Activated naive CD8-positive, alpha-beta T cell treated with anti-CD3 and anti-CD28 coated beads, Interleukin-2, amount 50 U/mL, for 24 hours (primary cell): ENCODE measurements around the gene OBSL1.

Experiments used
- ATAC-seq: fragments of 150-1000 bp; cut with Tn5 transposase; one replicate; pipeline ENCODE4 v1.10.0; 2021
- DNase-seq: peaks from one replicate; pipeline ENCODE4 v3.0.0; 2021
- H3K27ac Mint-ChIP-seq: one replicate; pipeline ENCODE4 v1.8.0; 2021; ENCODE audit warnings: mild to moderate bottlenecking, mixed read lengths
- H3K27me3 Mint-ChIP-seq: one replicate; pipeline ENCODE4 v1.8.0; 2021; ENCODE audit warnings: mixed read lengths
- H3K36me3 Mint-ChIP-seq: one replicate; pipeline ENCODE4 v1.8.0; 2021; ENCODE audit warnings: low read depth, mixed read lengths
- H3K4me1 Mint-ChIP-seq: one replicate; pipeline ENCODE4 v1.8.0; 2021; ENCODE audit warnings: mixed read lengths
- H3K4me3 Mint-ChIP-seq: one replicate; pipeline ENCODE4 v1.8.0; 2021; ENCODE audit warnings: mild to moderate bottlenecking, moderate library complexity, mixed read lengths
- H3K9me3 Mint-ChIP-seq: one replicate; pipeline ENCODE4 v1.8.0; 2021; ENCODE audit warnings: mixed read lengths

Gene OBSL1

DNA sequence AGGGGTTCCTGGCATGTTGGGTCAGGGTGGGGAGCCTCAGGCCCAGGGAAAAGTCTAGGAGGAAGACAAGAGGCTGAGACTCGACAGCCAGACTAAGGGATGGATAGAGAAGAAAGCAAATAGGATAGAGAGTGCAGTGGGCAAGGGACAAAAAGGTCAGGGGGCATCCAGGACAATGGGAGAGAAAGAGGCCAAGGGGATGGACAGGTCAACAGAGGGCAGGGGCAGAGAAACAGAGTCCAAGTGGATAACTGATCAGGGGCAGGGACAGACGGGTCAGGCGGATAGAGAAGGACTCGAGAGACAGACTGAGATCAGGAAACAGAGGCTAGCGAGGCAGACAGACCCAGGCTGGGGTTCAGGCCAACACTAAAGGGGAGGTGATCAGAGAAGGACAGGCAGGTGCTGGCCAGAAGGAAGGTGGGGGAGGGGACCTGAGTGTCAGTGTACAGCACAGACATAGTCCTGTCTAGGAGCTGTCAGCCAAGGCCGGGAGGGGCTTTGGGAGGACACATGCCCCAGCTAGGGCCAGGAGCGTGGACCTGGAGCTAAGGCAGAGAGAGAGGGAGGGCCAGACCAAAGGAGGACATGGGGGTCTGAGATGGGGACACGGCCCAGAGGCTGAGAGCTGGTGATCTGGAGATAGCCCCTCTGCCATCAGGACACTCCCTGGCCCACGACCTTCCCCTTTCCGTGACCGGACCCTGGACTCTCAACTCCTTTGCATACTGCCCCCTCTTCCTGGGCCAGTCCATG, 44.8 kb downstream of the OBSL1 start:
- H3K4me1 Mint-ChIP-seq: peaks cover 10% of the 10 kb centered on the region
- DNase-seq: no peak

GRCh38 chr2:219525533-219526232, 45.7 kb downstream of the OBSL1 start:
- Mint-ChIP-seq H3K27me3 (peaks cover 86% of the 10 kb centered on the region), H3K36me3 (no peaks in the 10 kb centered on the region), H3K4me3 (no peak overlapping the region), H3K4me1 (peaks cover 10% of the 10 kb centered on the region), H3K27ac (no peak overlapping the region), H3K9me3 (no peaks in the 10 kb centered on the region)
- DNase-seq: no peak
- ATAC-seq: no peak

More for the DNA sequence above, 44.8 kb downstream of the OBSL1 start:
- Mint-ChIP-seq H3K9me3 (no peaks in the 10 kb centered on the region), H3K4me3 (no peak overlapping the region), H3K27ac (no peak overlapping the region), H3K27me3 (peaks cover 83% of the 10 kb centered on the region), H3K36me3 (no peaks in the 10 kb centered on the region)
- ATAC-seq: no peak

DNA sequence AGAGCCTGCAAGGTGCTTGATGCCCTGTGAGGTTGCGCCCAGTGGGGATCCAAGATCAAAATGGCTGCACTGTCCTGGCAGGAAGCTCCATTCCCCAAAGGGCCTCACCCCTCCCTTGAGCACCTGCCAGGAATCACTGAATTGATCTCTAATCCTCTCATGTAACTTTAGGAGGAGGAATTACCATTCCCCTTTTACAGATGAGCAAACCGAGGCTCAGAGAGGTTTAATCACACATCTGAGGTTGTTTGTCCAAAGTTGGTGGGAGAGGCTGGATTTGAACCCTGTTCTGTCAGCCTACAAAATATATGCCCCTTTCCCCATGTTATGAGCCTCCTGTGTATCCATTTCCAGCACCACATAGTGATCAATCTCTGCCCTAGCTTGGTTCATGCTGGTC, 46.5 kb downstream of the OBSL1 start:
- Mint-ChIP-seq H3K4me1 (peaks cover 10% of the 10 kb centered on the region), H3K9me3 (no peaks in the 10 kb centered on the region), H3K27ac (no peak overlapping the region), H3K4me3 (no peak overlapping the region), H3K36me3 (no peaks in the 10 kb centered on the region), H3K27me3 (peaks cover 85% of the 10 kb centered on the region)
- no peak for DNase-seq
- no peak for ATAC-seq

DNA sequence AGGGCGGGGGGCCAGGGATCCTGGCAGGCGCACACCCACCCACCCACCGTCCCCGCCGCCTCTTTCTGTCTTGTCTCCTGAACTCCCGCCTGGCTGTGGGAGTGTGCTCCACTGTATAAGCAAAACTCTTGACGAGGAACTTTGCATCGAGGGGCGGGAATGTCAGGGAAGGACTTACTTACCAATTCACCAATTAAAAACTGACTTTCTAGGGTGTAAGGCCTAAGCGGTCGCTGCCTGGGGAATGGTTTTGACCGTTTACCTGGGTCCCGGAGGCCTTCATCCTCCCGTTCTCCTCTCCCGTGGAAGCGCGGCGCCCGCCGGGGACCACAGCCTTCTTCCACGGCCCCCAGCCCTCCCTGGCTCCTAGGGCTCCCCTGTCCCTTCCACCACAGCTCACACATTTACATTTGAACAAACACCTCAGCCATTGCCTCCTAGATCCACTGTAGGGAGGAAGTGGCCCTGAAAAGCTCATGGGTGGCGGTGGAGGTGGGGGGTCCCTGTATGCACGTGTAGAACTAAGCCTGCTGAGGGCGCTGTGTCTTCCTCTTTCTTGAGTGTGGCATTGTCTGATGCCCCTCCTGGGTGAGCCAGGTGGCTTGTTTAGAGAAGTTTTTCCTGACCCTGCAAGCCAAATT, 48.2 kb downstream of the OBSL1 start:
- ATAC-seq: no peak
- no peak for DNase-seq
- peaks cover 77% of the 10 kb centered on the region for H3K27me3 Mint-ChIP-seq
- H3K4me1 Mint-ChIP-seq: peaks cover 10% of the 10 kb centered on the region
- H3K9me3 Mint-ChIP-seq: no peaks in the 10 kb centered on the region
- H3K4me3 Mint-ChIP-seq: no peak overlapping the region
- no peak overlapping the region for H3K27ac Mint-ChIP-seq
- no peaks in the 10 kb centered on the region for H3K36me3 Mint-ChIP-seq

GRCh38 chr2:219522111-219523030, 49.0 kb downstream of the OBSL1 start:
- no peaks in the 10 kb centered on the region for H3K9me3 Mint-ChIP-seq
- no peak for ATAC-seq
- H3K27ac Mint-ChIP-seq: no peak overlapping the region
- H3K36me3 Mint-ChIP-seq: no peaks in the 10 kb centered on the region
- H3K27me3 Mint-ChIP-seq: peaks cover 77% of the 10 kb centered on the region
- DNase-seq: no peak
- peaks cover 10% of the 10 kb centered on the region for H3K4me1 Mint-ChIP-seq
- no peak overlapping the region for H3K4me3 Mint-ChIP-seq

GRCh38 chr2:219521066-219521880, 50.1 kb downstream of the OBSL1 start:
- H3K4me1 Mint-ChIP-seq: peaks cover 10% of the 10 kb centered on the region
- no peak overlapping the region for H3K27ac Mint-ChIP-seq
- H3K4me3 Mint-ChIP-seq: no peak overlapping the region
- H3K9me3 Mint-ChIP-seq: no peaks in the 10 kb centered on the region
- H3K27me3 Mint-ChIP-seq: peaks cover 77% of the 10 kb centered on the region
- H3K36me3 Mint-ChIP-seq: no peaks in the 10 kb centered on the region
- no peak for ATAC-seq
- no peak for DNase-seq

DNA sequence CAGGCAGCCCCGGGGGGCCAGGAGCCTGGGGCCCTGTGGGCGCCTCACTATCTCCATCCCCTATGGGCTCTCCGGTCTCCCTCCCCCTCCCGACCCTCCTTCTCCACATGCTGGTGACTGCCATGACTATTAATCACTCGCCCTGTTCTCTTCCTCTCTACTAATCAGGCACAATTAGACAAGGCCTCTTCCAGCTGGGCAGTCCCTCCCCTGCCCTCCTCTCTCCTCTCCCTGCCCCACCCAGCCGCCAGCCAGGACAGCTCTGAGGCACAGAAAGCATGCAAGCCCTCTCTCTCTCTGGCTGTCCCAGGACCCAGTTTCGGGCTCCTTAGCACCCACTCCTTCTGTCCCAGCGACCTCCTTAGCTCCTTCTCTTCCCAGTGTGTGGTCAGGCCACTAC, 51.3 kb downstream of the OBSL1 start:
- H3K27me3 Mint-ChIP-seq: peaks cover 79% of the 10 kb centered on the region
- H3K27ac Mint-ChIP-seq: no peak overlapping the region
- no peaks in the 10 kb centered on the region for H3K36me3 Mint-ChIP-seq
- H3K4me1 Mint-ChIP-seq: peaks cover 10% of the 10 kb centered on the region
- no peak overlapping the region for H3K4me3 Mint-ChIP-seq
- no peak for DNase-seq
- no peaks in the 10 kb centered on the region for H3K9me3 Mint-ChIP-seq
- ATAC-seq: no peak

GRCh38 chr2:219519526-219519916, 51.8 kb downstream of the OBSL1 start:
- Mint-ChIP-seq H3K9me3 (no peaks in the 10 kb centered on the region), H3K36me3 (no peaks in the 10 kb centered on the region), H3K4me3 (no peak overlapping the region), H3K27me3 (peaks cover 76% of the 10 kb centered on the region), H3K4me1 (peaks cover 10% of the 10 kb centered on the region), H3K27ac (no peak overlapping the region)
- ATAC-seq (no peak), DNase-seq (no peak)

DNA sequence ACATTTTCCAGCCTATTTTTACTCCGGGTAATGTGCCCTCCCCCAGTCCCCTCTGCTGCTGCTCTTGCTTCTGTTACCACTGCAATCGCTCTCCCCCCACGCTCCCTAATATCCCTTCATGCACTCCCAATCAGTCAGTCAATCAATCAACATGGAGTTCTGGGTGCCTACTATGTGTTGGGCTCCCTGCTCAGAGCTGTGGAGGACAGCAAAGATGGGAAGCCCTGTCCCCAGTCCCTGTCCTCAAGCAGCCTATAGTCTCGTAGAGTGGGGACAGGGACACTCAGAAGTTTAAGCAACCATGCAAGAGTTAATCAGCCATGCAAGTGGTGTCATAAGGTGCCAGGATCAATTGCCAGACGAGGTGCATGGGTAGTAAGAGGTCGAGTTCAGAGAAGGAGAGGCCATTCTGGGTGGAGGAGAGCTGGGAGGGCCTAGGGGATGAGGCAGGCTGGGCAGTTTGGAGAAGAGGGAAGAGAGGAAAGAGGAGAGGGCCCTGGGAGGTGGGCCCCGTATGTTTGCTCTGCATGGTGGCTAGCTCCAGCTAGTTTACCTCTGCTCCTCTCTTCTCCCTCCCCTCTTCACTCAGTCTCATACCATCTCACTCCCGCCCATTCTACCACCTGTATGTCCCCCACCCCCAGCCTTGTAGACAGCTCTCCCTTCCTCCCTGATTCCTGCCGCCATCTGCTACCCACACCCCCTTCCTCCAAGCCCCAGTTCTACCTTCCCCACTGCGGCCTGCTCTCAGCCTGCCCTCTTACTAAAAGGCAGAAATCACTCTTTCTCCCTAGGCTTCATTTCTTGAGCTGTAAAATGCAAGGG, 53.2 kb downstream of the OBSL1 start:
- no peaks in the 10 kb centered on the region for H3K9me3 Mint-ChIP-seq
- no peak overlapping the region for H3K27ac Mint-ChIP-seq
- DNase-seq (no peak), ATAC-seq (no peak)
- no peaks in the 10 kb centered on the region for H3K36me3 Mint-ChIP-seq
- H3K4me3 Mint-ChIP-seq: no peak overlapping the region
- peaks cover 12% of the 10 kb centered on the region for H3K4me1 Mint-ChIP-seq
- H3K27me3 Mint-ChIP-seq: peaks cover 73% of the 10 kb centered on the region

- H3K27me3 Mint-ChIP-seq: peaks cover 76% of the 10 kb centered on the region
- H3K36me3 Mint-ChIP-seq: no peaks in the 10 kb centered on the region
- DNase-seq: no peak
- no peaks in the 10 kb centered on the region for H3K9me3 Mint-ChIP-seq
- ATAC-seq: no peak
- peaks cover 10% of the 10 kb centered on the region for H3K4me1 Mint-ChIP-seq
- no peak overlapping the region for H3K4me3 Mint-ChIP-seq
- no peak overlapping the region for H3K27ac Mint-ChIP-seq
Measured at GRCh38 chr2:219516888-219517287, 54.5 kb downstream of the OBSL1 start.

- Mint-ChIP-seq H3K4me1 (peaks cover 8% of the 10 kb centered on the region), H3K27me3 (peaks cover 74% of the 10 kb centered on the region), H3K27ac (no peak overlapping the region), H3K9me3 (no peaks in the 10 kb centered on the region), H3K36me3 (no peaks in the 10 kb centered on the region), H3K4me3 (no peak overlapping the region)
- DNase-seq (no peak), ATAC-seq (no peak)
Measured at GRCh38 chr2:219515874-219516629, 55.3 kb downstream of the OBSL1 start.

GRCh38 chr2:219514836-219515235, 56.5 kb downstream of the OBSL1 start:
- Mint-ChIP-seq H3K36me3 (no peaks in the 10 kb centered on the region), H3K4me1 (peaks cover 15% of the 10 kb centered on the region), H3K9me3 (no peaks in the 10 kb centered on the region), H3K27me3 (peaks cover 74% of the 10 kb centered on the region), H3K4me3 (no peak overlapping the region), H3K27ac (no peak overlapping the region)
- no peak for DNase-seq
- ATAC-seq: no peak
